ENCODE results near the gene AGMO.

The AGMO gene

GRCh38 chr7:15389073-15389472 is 172.7 kb downstream of the AGMO start:
- DNase-seq, result no peak

DNA sequence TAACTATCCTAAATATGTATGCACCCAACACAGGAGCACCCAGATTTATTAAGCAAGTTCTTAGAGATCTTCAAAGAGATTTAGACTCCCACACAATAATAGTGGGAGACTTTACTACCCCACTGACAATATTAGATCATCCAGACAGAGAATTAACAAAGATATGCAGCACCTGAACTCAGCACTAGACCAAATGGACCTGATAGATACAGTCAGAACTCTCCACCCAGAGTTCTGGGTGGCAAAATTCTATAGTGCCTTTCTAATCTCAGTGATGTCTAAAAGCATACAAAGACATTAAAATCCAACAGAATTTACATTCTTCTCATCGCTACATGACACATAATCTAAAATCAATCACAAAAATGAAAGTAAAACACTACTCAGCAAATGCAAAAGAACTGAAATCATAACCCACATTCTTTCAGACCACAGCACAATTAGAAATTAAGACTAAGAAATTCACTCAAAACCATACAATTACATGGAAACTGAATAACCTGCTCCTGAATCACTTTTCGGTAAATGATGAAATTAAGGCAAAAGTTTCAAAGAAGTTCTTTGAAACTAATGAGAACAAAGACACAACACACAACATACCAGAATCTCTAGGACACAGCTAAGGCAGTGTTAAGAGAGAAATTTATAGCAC is 183.2 kb downstream of the AGMO start:
- no peak for DNase-seq

DNA sequence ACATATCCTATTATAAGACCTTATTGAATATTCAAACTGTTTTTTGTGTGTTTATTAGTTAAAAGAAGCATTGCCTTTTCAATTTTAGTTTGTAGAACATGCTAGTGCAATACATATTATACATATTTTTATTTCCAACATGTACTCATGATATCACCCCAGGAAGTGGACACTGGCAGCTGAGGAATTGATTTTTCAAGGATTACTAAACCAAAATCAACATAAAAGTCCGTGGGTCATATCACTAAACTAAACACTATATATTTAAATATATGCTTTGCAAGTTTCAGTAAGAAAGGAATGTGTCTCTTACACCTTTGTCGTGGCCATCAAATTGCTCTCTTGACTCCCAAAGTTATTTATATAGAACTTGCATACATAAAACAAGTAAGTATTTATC is 185.2 kb downstream of the AGMO start:
- no peak for DNase-seq

GRCh38 chr7:15370441-15370840 is 191.4 kb downstream of the AGMO start:
- DNase-seq, result no peak

DNA sequence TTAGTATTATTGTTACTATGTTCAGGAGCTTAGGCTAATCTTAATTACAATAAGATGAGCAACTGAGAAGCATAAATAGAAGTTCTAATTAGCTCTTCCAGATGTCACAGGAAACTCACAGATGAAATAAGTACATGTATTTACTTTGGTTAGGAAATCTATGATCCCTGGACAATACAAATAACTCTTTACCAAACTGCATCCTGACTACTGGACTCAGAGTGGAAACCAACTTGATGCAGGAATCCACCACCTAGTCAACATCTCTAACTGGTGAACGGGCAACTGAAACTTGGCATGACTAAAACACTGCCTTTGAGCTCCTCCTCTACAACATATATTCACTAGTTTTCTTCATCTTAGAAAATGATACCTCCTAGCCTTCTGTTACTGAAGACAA is 193.2 kb downstream of the AGMO start:
- no peak for DNase-seq

DNA sequence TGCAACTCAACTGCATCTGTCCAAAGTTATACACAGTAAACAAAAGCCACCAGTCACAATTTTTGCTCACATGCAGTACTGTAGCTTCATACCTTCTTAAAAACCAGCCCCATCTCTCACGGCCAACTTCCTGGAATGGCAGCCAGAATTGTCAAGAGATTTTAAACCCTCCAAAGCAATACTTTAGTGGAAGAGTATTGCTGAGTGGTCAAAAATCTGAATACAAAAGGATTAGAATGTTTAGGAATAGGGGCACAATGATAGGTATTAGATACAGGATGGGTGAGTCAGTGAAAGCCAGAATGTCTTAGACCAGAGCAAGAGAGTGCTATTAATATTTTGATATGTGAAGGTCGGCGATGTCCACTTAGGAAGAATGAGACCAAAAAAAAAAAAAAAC is 193.9 kb downstream of the AGMO start:
- no peak for DNase-seq

GRCh38 chr7:15358112-15358511 is 203.7 kb downstream of the AGMO start:
- no peak for DNase-seq

- no peak for DNase-seq
These were observed 209.2 kb downstream of the AGMO start for GRCh38 chr7:15352421-15353206.

- DNase-seq, result no peak
These were observed 216.6 kb downstream of the AGMO start for GRCh38 chr7:15345216-15345615.

- DNase-seq, result no peak
These were observed 220.0 kb downstream of the AGMO start for GRCh38 chr7:15341817-15342216.

DNA sequence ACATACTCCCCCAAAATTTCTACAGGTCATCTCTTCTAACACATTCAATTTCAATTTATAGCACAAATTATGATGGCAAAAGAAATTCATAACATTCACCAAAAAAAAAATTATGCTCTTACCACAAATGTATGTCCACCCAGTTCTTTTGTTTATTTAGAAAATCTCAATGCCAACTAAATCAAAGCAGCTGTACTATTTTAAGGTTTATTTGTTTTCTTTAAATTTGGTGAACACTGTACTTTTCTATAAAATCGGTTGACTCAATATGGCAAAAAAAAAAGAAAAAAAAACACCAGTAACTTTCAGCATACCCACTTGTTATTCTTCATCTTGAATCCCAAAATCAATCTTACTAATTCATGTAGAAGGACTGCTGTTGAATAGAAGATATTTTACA is 225.7 kb downstream of the AGMO start:
- no peak for DNase-seq

- no peak for DNase-seq
These were observed 226.4 kb downstream of the AGMO start for GRCh38 chr7:15335390-15335789.

DNA sequence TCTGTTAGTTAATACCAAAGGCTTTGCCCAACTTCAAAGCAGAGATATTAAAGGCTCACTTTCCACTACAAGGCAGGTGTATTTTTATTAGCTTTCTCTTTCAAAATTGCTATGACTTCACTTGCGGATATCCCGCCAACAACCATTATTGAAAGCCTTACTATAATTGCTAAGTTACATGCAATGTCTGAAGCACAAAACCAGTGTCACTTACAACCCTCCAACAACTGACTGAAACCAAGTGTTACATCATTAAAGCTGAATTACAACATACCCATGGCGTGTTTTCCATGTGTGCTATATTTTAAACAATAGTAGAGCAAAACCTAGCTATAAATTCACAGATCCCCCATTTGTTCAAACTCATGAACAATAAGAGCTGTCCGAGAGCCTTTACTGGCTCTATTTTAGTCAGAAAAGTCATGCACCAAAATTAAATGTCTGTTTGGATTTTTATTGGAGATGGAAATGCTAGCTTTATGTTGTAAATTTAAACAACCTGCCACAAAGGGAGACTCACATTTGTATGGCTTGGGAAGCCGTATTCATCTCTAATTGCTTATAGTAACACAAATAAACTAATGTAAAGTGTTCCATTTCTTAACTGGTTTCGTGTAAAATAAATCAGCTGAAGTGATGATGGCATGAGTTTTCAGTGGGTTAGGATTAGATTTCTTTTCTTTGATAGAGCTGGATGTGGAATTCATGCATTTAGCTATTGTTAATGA is 227.1 kb downstream of the AGMO start:
- DNase-seq, result no peak

- DNase-seq, result no peak
These were observed 228.9 kb downstream of the AGMO start for GRCh38 chr7:15332956-15333355.

GRCh38 chr7:15330943-15331342 is 230.9 kb downstream of the AGMO start:
- DNase-seq, result no peak

GRCh38 chr7:15327001-15327400 is 234.8 kb downstream of the AGMO start:
- no peak for DNase-seq

GRCh38 chr7:15326044-15326644 is 235.7 kb downstream of the AGMO start:
- DNase-seq, result no peak

DNA sequence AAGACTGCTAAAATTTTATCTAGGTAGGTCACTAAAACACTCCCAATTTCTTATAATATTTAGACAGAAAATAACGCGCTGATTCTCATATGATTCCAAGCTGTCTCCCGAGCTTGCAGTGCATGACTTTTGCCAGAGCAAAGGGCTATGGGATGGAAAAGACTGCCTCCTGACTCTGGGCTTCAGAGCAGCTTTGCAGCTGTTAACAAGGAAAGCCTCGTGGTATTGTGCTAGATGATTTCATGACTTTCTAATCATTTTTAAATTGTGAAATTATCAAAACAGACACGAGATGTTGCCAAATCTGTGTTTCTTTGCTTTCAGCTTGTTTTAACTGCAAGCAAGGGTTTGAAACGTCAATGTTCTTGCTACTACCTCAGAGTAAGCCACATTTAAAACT is 238.3 kb downstream of the AGMO start:
- DNase-seq, result no peak

DNA sequence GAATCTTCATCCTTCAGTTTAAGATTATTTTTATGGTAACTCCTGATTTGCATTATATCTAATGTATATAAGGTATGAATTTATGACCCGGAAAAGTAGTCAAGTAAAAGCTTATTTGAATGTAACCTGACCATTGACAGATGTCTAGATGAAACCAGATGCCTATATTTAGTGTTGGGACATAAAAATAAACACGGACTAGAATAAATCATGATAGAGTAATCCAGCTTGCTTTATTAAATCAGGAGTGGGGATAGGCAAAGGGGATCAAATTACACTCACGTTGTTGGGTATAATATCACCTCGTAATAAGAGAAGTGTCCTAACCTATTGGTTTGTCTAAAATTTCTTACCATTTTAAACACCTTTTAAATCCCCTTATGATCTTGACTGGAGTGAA is 244.6 kb downstream of the AGMO start:
- DNase-seq, result no peak

- DNase-seq, result no peak
These were observed 246.1 kb downstream of the AGMO start for GRCh38 chr7:15315678-15316077.

DNA sequence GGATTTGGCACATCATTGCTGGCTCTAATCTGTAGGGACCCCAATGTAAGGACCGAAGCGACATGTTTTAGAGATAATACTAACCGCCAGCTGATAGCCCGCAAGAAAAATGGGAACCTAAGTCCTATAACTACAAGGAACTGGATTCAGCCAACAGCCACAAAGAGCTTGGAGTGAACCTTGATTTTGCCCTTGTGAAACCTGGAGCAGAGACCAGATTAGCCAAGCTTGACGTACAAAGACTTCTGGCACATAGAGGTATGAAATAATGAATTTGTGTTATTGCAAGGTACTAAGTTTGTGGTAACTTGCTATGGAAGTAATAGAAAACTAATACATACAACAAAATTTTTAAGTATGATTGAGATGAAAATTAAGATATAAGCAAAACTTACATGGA is 246.9 kb downstream of the AGMO start:
- no peak for DNase-seq

DNA sequence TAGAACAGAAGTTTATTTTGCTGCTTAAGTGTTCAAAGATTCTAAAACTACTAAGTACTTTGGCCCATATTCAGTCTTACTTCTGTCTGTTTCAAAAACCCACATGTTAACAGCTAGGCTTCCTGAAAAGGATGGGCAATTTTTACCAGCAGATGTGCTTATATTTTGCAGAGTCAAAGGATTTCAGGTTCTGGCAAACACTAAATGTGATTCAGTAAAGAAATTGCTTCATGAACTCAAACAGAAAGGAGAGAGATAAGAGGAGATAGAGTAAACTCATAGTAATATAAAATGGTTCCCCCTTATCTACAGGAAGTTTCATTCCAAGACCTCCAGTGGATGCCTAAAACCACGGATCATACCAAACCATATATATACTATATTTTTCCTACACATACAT is 248.5 kb downstream of the AGMO start:
- no peak for DNase-seq

- DNase-seq, result no peak
These were observed 251.9 kb downstream of the AGMO start for GRCh38 chr7:15309872-15310271.

GRCh38 chr7:15308821-15309220 is 253.0 kb downstream of the AGMO start:
- DNase-seq, result no peak
